Epithelial cell of esophagus (primary cell): ENCODE results near the gene IQSEC1.

Experiments
- DNase-seq: peaks from one replicate; pipeline ENCODE4 v3.0.0; 2010; ENCODE audit warnings: low read depth
- H3K4me3 ChIP-seq: 2 replicates; pipeline ENCODE4 v1.5.1; 2011; ENCODE audit warnings: mild to moderate bottlenecking, low read length, control low read depth
- TF ChIP-seq, protein P1 (sequence below): IDR thresholded peaks from 2 replicates; pipeline ENCODE4 v1.5.1; 2011; ENCODE audit warnings: low read depth, mild to moderate bottlenecking, low read length, control low read depth, inconsistent platforms; ENCODE audit not compliant: insufficient read depth; ENCODE audit errors: missing control alignments

The IQSEC1 gene

DNA sequence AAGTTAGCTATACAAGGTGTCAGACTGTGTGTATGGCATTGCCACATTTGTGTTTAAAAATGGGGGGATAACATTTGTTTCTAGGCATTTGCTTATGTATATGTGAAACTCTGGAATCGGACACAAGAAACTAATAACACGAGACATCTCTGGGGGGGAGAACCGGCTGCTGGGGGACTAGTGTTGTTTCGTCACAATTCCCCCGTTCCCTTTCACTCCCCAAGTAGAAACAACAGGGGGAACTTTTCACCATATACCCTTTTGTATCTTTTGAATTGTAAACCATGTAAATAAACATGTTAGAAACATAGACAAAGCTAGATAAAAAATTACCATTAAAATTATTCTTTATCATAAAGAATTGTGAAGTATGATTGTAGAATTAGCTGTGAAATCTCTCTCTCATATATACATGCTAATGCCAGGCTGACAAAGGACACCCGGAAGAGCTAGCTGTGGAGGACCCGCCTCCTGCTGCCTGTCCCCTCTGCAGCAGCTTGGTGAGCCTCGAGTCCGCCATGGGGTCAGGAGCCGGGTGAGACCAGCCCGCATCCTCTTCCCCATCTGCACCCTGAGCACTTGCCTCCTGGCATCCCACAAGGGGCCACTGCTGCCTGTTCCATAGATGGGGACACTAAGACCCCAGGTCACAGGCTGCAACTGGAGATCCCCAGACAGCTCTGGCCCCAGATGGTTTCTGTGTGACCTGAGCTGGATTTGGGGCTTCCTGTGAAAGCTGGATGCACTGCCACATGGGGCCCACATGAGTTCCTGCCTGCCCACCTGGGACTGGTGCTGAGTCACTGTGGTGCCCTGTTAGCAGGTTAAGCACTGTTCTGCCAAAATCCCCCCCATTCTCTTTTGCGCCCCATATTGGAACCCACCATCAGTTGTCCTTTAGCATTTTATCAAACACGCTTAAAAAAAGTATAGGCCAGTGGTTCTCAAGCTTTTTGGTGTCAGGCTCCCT, 91.6 kb downstream of the IQSEC1 start:
- TF ChIP-seq, protein P1, sequence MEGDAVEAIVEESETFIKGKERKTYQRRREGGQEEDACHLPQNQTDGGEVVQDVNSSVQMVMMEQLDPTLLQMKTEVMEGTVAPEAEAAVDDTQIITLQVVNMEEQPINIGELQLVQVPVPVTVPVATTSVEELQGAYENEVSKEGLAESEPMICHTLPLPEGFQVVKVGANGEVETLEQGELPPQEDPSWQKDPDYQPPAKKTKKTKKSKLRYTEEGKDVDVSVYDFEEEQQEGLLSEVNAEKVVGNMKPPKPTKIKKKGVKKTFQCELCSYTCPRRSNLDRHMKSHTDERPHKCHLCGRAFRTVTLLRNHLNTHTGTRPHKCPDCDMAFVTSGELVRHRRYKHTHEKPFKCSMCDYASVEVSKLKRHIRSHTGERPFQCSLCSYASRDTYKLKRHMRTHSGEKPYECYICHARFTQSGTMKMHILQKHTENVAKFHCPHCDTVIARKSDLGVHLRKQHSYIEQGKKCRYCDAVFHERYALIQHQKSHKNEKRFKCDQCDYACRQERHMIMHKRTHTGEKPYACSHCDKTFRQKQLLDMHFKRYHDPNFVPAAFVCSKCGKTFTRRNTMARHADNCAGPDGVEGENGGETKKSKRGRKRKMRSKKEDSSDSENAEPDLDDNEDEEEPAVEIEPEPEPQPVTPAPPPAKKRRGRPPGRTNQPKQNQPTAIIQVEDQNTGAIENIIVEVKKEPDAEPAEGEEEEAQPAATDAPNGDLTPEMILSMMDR, result no peak
- no peak overlapping the region for H3K4me3 ChIP-seq
- no peak for DNase-seq

DNA sequence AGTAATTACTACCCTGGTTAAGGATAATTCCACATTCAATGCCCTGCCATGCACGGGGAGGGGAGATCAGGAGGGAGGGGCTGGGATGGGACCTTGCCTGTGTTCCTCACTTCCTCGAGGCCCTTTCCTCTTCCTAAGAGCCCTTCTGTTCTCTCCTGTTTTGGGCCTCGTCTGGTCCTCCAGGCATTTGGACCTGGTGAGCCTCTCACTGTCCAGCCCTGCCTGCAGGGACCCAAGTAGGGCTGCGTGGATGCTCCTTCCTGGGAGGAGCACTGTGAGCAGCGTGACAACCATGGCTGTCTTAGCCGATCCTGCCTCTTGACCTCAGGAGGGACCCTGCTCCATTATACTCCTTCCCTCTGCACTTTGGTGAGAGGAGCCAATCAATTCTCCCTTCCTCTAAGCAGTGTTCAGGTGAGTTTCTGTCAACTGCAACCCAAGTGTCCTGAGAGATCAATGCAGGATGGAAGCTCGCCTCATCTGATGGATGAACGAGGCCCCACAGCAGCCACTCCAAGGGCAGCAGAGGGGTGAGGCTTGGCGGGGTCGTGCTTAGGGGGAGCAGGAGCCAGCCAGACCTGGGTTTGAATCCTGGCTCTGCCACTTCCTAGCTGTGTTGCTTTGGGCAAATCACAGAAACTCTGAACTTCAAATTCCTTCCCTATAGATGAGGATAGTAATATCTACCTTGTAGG, 92.5 kb downstream of the IQSEC1 start:
- H3K4me3 ChIP-seq, result no peak overlapping the region
- TF ChIP-seq, protein P1, result no peak
- no peak for DNase-seq

DNA sequence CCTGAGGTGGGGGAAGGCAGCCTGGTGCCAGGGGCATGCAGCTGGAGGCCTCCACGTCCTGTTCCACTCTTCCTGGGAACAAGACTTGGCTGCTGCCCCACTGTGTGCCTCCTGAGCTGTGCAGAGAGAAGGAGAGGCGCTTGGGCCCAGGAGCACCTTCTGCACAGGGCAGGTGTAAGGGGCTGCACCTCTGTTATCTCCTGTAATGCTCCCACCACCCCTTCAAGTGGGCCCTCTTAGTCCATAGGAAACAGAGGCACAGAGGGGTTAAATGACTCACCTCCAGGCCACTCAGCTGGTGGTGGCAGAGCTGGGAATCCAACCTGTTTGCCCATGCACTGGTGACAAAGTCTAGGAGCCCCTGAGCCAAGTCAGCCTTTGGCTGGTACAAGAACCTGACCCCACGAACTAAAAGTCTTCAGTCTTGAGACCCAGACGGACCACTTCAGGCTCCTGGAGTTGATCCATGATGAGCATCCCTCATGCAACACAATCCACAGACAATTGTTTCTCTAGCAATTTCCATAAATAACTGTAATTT, 93.2 kb downstream of the IQSEC1 start:
- TF ChIP-seq, protein P1, result no peak
- no peak overlapping the region for H3K4me3 ChIP-seq

DNA sequence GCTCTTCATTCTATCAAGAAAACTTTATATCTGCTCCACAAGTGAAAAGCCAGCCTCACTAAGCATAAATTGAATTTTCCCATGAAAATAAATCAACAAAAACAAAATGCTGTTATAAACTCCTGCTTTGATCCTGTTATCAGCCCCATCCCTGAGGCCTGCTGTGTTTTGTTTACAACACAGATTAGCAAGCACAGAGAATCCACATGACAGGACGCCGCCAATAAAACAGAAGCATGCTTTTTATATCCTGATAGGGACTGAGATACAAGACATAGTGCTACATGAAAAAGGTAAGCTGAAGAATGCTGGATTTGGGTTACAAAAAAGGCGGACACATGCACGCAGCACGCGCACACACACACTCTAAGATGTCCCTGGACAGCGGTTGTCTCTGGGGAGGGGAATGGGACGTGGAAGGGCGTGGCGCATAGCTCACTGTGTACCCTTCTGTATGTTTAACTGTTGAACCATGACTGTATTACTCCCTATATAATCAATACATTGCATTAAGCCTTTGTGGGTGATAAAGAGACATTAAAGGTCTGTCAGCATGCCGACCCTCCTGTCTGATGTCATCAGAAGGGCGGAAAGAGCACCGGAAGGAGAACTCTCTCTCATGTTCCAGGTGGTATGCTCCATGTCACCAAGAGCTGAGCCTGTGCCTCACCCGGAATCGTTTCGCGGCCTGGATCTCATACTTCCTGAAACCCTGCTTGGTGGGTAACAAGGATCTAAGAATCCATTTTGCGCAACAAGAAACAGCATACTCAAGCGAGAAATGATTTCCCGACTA, 93.9 kb downstream of the IQSEC1 start:
- TF ChIP-seq, protein P1, result no peak
- no peak for DNase-seq
- H3K4me3 ChIP-seq, result no peak overlapping the region

More for the DNA sequence above, 93.2 kb downstream of the IQSEC1 start:
- DNase-seq, result no peak

DNA sequence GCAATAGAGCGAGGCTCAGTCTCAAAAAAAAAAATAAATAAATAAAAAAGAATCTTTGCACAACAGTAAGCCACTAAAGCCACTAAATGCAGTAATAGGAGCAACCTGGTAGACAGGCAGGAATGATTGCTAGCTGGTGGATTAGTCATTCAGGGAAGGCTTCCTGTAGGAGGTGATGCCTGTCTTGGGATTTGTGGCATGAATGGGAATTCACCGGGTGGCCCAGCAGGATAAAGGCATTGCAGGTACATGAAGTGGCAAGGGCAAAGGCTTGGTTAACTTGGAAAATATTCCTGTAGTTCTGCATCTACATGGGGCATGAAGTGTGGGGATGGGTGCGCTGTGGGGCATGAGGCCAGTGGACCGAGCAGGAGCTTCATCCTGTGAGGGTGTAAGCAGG, 94.5 kb downstream of the IQSEC1 start:
- no peak overlapping the region for H3K4me3 ChIP-seq
- TF ChIP-seq, protein P1, result no peak
- no peak for DNase-seq

DNA sequence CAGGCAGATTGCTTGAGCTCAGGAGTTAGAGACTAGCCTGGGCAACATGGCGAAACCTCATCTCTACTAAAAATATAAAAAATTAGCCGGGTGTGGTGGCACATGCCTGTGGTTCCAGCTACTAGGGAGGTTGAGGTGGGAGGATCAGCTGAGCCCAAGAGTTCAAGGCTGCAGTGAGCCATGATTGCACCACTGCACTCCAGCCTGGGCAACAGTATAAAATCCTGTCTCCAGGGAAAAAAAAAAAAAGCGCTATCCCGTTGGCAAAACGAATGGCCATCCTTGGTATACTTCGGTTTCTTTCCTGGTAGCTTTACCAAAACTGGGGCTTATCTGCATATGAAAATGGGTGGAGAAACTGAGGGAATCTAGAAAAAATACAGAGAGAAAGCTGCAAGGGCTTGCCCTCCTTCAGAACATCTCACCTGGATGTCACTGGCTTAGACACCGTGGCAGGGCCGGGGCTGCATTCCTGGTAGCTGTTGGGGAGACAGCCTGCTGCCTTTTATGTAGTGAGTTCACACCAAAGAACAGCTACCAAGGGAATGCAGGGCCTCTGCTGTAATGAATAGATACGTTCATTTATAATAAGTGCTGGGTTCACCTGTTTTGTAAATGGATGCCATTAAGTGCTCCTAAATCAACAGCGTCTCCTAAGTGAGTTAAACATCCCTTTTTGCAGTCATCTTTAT, 96.0 kb downstream of the IQSEC1 start:
- no peak for DNase-seq
- TF ChIP-seq, protein P1, result no peak

More for the DNA sequence above, 96.0 kb downstream of the IQSEC1 start:
- H3K4me3 ChIP-seq, result no peak overlapping the region
